Measurements from ENCODE around the gene SCT. TPM values are rescaled to one million over a fixed set of nuclear protein-coding genes. Genes with fewer than 3 reads are reported as not detected.

The SCT gene
- total and polyA plus RNA-seq, 2 donors from 2014 or later = not detected

DNA sequence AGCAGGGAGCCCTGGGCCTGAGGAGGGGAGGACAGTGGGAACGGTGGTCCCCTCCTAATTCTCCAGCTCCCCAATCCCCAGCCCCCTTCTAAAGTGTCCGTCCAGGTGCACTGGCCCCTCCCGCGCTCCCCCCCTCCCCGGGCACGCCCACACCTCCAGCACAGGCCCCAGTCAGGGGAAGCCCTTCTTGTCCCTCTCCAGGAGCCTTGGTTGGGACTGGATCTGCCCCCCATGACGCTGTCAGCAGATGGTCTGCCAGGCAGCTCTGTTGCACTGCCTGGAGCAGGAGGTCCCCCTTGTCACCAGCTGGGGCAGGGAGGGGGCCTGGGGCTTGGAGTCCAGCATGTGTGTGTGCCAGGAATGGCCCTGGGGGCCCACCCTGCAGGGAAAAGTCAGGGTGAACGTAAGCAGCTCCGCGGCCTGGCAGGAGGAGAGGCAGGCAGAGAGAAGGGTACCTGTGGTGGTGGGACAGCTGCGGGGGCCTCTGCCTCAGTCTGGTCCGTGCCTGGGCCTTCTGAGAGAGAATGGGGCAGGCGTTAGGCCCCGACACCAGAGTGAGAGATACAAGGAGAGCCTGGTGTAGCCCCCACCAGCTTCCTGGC lies 12.9 kb downstream of the SCT start:
- Histone ChIP-seq H3K9ac (ENCODE audit: low read length in 3 of 3) (no peak overlapping the region), H3K4me1 (ENCODE audit: control insufficient read depth in 2 of 3, insufficient read depth in 2 of 3, low read depth in 1 of 3, low read length in 3 of 3) (peaks cover 0 to 16% (median 0%) of the 10 kb centered on the region in 3 donors), H3K4me3 (ENCODE audit: low read length in 3 of 3) (peak overlapping the region in 1 of 3 donors; percentile 13), H3K27me3 (ENCODE audit: control insufficient read depth, insufficient read depth, low read length) (no peaks in the 10 kb centered on the region), H3K36me3 (ENCODE audit: control insufficient read depth in 2 of 3, insufficient read depth in 3 of 3, low read length in 3 of 3) (peaks cover 0 to 30% (median 12%) of the 10 kb centered on the region in 3 donors), H3K27ac (ENCODE audit: low read depth in 2 of 2, low read length in 2 of 2) (peak overlapping the region in 1 of 2 donors; percentile 43), H3K9me3 (ENCODE audit: control insufficient read depth in 2 of 3, insufficient read depth in 1 of 3, low read length in 3 of 3) (no peaks in the 10 kb centered on the region)
- DNase-seq = peak in 1 of 5 donors; percentile 78
- FAIRE-seq = no peak
- intact Hi-C loops (cut with DNase I) = no loop called here
- TF ChIP-seq CTCF (IDR thresholded peaks at IDR 0.05; ENCODE audit: borderline replicate concordance, extremely low read depth, insufficient read depth) = no peak

DNA sequence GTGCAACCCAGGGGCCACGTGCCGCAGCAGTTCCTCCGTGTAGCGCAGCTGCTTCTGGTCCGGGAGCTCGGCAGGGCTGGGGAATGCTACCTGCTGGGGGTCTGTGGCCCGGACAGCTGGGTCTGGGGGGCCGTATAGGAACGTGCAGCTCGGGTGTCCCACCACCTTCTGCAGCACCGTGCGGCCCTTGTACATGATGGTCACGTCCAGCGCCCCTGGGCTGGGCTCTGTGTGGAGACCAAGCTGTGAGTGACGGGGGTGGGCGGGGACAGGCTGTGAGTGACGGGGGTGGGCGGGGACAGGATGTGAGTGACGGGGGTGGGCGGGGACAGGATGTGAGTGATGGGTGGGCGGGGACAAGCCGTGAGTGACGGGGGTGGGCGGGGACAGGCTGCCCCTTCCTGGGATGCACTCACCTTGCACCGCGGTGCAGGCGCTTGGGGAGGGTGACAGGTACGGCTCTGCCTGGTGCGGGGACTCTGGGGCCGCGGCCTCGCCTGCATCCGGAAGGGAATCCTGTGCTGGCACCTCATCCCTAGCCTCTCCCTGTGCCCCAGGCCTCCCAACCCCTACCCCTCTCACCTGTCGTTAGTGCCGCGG lies 13.5 kb downstream of the SCT start:
- Histone ChIP-seq H3K27ac (ENCODE audit: low read depth in 2 of 2, low read length in 2 of 2) (no peak overlapping the region), H3K36me3 (ENCODE audit: control insufficient read depth in 2 of 3, insufficient read depth in 3 of 3, low read length in 3 of 3) (peaks cover 0 to 30% (median 12%) of the 10 kb centered on the region in 3 donors), H3K4me3 (ENCODE audit: low read length in 3 of 3) (no peak overlapping the region), H3K4me1 (ENCODE audit: control insufficient read depth in 2 of 3, insufficient read depth in 2 of 3, low read depth in 1 of 3, low read length in 3 of 3) (peaks cover 0 to 16% (median 0%) of the 10 kb centered on the region in 3 donors), H3K9ac (ENCODE audit: low read length in 3 of 3) (no peak overlapping the region), H3K27me3 (ENCODE audit: control insufficient read depth, insufficient read depth, low read length) (no peaks in the 10 kb centered on the region), H3K9me3 (ENCODE audit: control insufficient read depth in 2 of 3, insufficient read depth in 1 of 3, low read length in 3 of 3) (no peaks in the 10 kb centered on the region)
- no peak for TF ChIP-seq CTCF (IDR thresholded peaks at IDR 0.05; ENCODE audit: borderline replicate concordance, extremely low read depth, insufficient read depth)
- intact Hi-C loops (cut with DNase I) = no loop called here
- FAIRE-seq (no peak), DNase-seq (peak in 4 of 5 donors; percentile 66 to 91 (median 85))

DNA sequence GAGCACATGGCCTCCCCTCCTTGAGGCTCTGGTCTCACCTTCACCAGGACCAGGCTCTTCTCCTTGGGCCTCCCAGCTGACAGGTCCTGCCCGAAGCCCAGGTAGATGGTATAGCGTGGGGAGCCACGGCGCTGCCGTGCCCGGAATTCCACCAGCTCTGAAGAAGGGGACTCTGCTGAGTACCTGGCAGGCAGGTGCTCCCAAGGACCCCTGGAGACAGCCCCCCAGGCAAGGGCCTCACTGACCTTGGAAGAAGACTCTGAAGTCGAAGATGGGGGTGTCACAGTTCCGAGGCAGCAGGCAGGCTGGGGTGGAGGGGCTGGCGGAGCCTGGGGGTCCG lies 14.1 kb downstream of the SCT start:
- intact Hi-C loops (cut with DNase I) = no loop called here
- Histone ChIP-seq H3K4me3 (ENCODE audit: low read length in 3 of 3) (no peak overlapping the region), H3K27ac (ENCODE audit: low read depth in 2 of 2, low read length in 2 of 2) (no peak overlapping the region), H3K27me3 (ENCODE audit: control insufficient read depth, insufficient read depth, low read length) (no peaks in the 10 kb centered on the region), H3K9me3 (ENCODE audit: control insufficient read depth in 2 of 3, insufficient read depth in 1 of 3, low read length in 3 of 3) (no peaks in the 10 kb centered on the region), H3K4me1 (ENCODE audit: control insufficient read depth in 2 of 3, insufficient read depth in 2 of 3, low read depth in 1 of 3, low read length in 3 of 3) (peaks cover 0 to 18% (median 0%) of the 10 kb centered on the region in 3 donors), H3K36me3 (ENCODE audit: control insufficient read depth in 2 of 3, insufficient read depth in 3 of 3, low read length in 3 of 3) (peaks cover 0 to 31% (median 12%) of the 10 kb centered on the region in 3 donors), H3K9ac (ENCODE audit: low read length in 3 of 3) (no peak overlapping the region)
- DNase-seq (peak in 1 of 5 donors; percentile 72), FAIRE-seq (no peak)
- TF ChIP-seq CTCF (IDR thresholded peaks at IDR 0.05; ENCODE audit: borderline replicate concordance, extremely low read depth, insufficient read depth) = no peak

Data from kidney (tissue), 14 donors.